Measurements from ENCODE around the gene TMEM214. TPM values are rescaled to one million over a fixed set of nuclear protein-coding genes. Genes with fewer than 3 reads are reported as not detected.

Gene TMEM214
- polyA plus RNA-seq, 1 donor (not counting 4 experiments of a cell fraction or from before 2014, with no cell fraction given): 38.0 TPM

- no peak overlapping the region for H3K9ac ChIP-seq (ENCODE audit: control insufficient read depth, extremely low read depth, insufficient read depth, low read length)
- no peaks in the 10 kb centered on the region for H3K9me3 ChIP-seq (ENCODE audit: control insufficient read depth, low read depth, low read length)
- H3K79me2 ChIP-seq (ENCODE audit: control insufficient read depth, insufficient read depth, low read length): no peaks in the 10 kb centered on the region
- DNase-seq (ENCODE audit: low read depth, low spot score) (no peak), FAIRE-seq (no peak)
- H2AFZ ChIP-seq (ENCODE audit: control insufficient read depth, low read length): no peak overlapping the region
- no peak for TF ChIP-seq EZH2 (IDR thresholded peaks at IDR 0.05; ENCODE audit: low read length)
- no peak for TF ChIP-seq CTCF (optimal IDR thresholded peaks at IDR 0.05 in 1 of 3, IDR thresholded peaks at IDR 0.05 in 1 of 3, conservative IDR thresholded peaks at IDR 0.05 in 1 of 3; ENCODE audit: extremely low read depth in 1 of 3, insufficient read depth in 2 of 3, low read length in 3 of 3)
- no peak overlapping the region for H3K4me2 ChIP-seq (ENCODE audit: control insufficient read depth, extremely low read depth, insufficient read depth, low read depth, low read length)
- no peaks in the 10 kb centered on the region for H3K9me1 ChIP-seq (ENCODE audit: control insufficient read depth, extremely low read depth, insufficient read depth, low read length)
- dilution Hi-C loops (cut with MboI; ENCODE audit: extremely low pct_ligation_motif_present, low sequenced_read_pairs): no loop called here
- no peaks in the 10 kb centered on the region for H3K36me3 ChIP-seq (ENCODE audit: control insufficient read depth in 2 of 2, extremely low read depth in 1 of 2, insufficient read depth in 2 of 2, low read length in 2 of 2)
- no peak overlapping the region for H3K4me3 ChIP-seq (ENCODE audit: control insufficient read depth in 2 of 3, extremely low read depth in 1 of 3, insufficient read depth in 2 of 3, low read depth in 1 of 3, low read length in 3 of 3)
- H3K27me3 ChIP-seq (ENCODE audit: control insufficient read depth, extremely low read depth, insufficient read depth, low read length): no peaks in the 10 kb centered on the region
- H3K27ac ChIP-seq (ENCODE audit: control insufficient read depth, insufficient read depth, low read length): no peak overlapping the region
- H4K20me1 ChIP-seq (ENCODE audit: control insufficient read depth, extremely low read depth, insufficient read depth, low read length): no peaks in the 10 kb centered on the region
- H3K4me1 ChIP-seq (ENCODE audit: control insufficient read depth, extremely low read depth, insufficient read depth, low read length): peaks cover 10% of the 10 kb centered on the region
Observed at GRCh38 chr2:27087823-27088410, 55.2 kb downstream of the TMEM214 start.

DNA sequence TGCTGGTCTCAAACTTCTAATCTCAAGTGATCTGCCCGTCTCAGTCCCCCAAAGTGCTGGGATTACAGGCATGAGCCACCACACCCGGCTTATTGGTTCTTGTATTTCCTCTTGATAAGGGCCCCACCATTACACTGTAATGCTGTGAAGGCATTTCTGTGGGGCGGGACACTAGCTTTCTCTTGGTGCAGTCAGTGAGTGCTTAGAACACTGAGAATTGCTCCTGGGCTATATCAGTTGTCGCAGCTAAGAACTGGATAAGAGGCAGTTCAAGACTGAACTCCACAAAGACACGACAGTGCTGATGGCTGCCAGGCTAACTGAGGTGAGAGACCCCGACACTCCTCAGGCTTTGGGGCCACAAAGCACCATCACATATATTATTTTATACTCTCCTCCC lies 55.9 kb downstream of the TMEM214 start:
- H3K79me2 ChIP-seq (ENCODE audit: control insufficient read depth, insufficient read depth, low read length): no peaks in the 10 kb centered on the region
- H3K27ac ChIP-seq (ENCODE audit: control insufficient read depth, insufficient read depth, low read length): no peak overlapping the region
- H3K9me1 ChIP-seq (ENCODE audit: control insufficient read depth, extremely low read depth, insufficient read depth, low read length): no peaks in the 10 kb centered on the region
- no peaks in the 10 kb centered on the region for H3K9me3 ChIP-seq (ENCODE audit: control insufficient read depth, low read depth, low read length)
- no peak overlapping the region for H2AFZ ChIP-seq (ENCODE audit: control insufficient read depth, low read length)
- H3K36me3 ChIP-seq (ENCODE audit: control insufficient read depth in 2 of 2, extremely low read depth in 1 of 2, insufficient read depth in 2 of 2, low read length in 2 of 2): no peaks in the 10 kb centered on the region
- FAIRE-seq (no peak), DNase-seq (ENCODE audit: low read depth, low spot score) (no peak)
- dilution Hi-C loops (cut with MboI; ENCODE audit: extremely low pct_ligation_motif_present, low sequenced_read_pairs): no loop called here
- H3K4me1 ChIP-seq (ENCODE audit: control insufficient read depth, extremely low read depth, insufficient read depth, low read length): peaks cover 10% of the 10 kb centered on the region
- TF ChIP-seq CTCF (optimal IDR thresholded peaks at IDR 0.05 in 1 of 3, IDR thresholded peaks at IDR 0.05 in 1 of 3, conservative IDR thresholded peaks at IDR 0.05 in 1 of 3; ENCODE audit: extremely low read depth in 1 of 3, insufficient read depth in 2 of 3, low read length in 3 of 3) (no peak), EZH2 (IDR thresholded peaks at IDR 0.05; ENCODE audit: low read length) (no peak)
- H3K4me3 ChIP-seq (ENCODE audit: control insufficient read depth in 2 of 3, extremely low read depth in 1 of 3, insufficient read depth in 2 of 3, low read depth in 1 of 3, low read length in 3 of 3): no peak overlapping the region
- H3K27me3 ChIP-seq (ENCODE audit: control insufficient read depth, extremely low read depth, insufficient read depth, low read length): no peaks in the 10 kb centered on the region
- H3K4me2 ChIP-seq (ENCODE audit: control insufficient read depth, extremely low read depth, insufficient read depth, low read depth, low read length): no peak overlapping the region
- H4K20me1 ChIP-seq (ENCODE audit: control insufficient read depth, extremely low read depth, insufficient read depth, low read length): no peaks in the 10 kb centered on the region
- H3K9ac ChIP-seq (ENCODE audit: control insufficient read depth, extremely low read depth, insufficient read depth, low read length): no peak overlapping the region
